ENCODE results near the gene SVOPL. TPM values are rescaled to one million over a fixed set of nuclear protein-coding genes. Genes with fewer than 3 reads are reported as not detected.

The SVOPL gene
- total RNA-seq, 1 donor from 2014 or later, result 1.1 TPM

DNA sequence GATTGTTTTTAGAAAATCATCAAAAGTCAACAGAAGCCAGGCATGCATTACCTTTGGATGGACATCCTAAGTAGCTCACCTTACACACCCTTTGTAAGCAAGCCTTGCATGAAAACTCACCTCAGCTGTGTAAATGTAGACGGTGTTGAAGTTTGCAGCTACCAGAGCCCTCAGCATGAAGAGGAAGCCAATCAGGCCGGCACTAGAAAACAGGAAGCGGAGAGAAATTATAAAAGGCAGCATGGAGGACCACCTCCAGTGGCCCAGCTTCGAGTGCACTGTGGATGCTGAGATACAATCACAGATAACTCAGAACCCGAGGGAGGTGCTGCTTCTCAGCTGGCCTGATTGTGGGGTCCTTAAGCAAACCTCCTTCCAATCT, 75.3 kb downstream of the SVOPL start:
- DNase-seq (ENCODE audit: low spot score in 2 of 2, unreplicated experiment in 2 of 2), result no peak
- no peaks in the 10 kb centered on the region for H3K36me3 Mint-ChIP-seq
- TF ChIP-seq, protein P1, sequence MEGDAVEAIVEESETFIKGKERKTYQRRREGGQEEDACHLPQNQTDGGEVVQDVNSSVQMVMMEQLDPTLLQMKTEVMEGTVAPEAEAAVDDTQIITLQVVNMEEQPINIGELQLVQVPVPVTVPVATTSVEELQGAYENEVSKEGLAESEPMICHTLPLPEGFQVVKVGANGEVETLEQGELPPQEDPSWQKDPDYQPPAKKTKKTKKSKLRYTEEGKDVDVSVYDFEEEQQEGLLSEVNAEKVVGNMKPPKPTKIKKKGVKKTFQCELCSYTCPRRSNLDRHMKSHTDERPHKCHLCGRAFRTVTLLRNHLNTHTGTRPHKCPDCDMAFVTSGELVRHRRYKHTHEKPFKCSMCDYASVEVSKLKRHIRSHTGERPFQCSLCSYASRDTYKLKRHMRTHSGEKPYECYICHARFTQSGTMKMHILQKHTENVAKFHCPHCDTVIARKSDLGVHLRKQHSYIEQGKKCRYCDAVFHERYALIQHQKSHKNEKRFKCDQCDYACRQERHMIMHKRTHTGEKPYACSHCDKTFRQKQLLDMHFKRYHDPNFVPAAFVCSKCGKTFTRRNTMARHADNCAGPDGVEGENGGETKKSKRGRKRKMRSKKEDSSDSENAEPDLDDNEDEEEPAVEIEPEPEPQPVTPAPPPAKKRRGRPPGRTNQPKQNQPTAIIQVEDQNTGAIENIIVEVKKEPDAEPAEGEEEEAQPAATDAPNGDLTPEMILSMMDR (IDR thresholded peaks at IDR 0.05; ENCODE audit: unreplicated experiment), result no peak
- no peaks in the 10 kb centered on the region for H3K27me3 Mint-ChIP-seq (ENCODE audit: low read depth)
- peaks cover 17% of the 10 kb centered on the region for H3K4me1 Mint-ChIP-seq
- H3K4me3 Mint-ChIP-seq, result no peak overlapping the region
- H3K27ac Mint-ChIP-seq, result peak overlapping the region; percentile 17
- no peaks in the 10 kb centered on the region for H3K9me3 Mint-ChIP-seq

DNA sequence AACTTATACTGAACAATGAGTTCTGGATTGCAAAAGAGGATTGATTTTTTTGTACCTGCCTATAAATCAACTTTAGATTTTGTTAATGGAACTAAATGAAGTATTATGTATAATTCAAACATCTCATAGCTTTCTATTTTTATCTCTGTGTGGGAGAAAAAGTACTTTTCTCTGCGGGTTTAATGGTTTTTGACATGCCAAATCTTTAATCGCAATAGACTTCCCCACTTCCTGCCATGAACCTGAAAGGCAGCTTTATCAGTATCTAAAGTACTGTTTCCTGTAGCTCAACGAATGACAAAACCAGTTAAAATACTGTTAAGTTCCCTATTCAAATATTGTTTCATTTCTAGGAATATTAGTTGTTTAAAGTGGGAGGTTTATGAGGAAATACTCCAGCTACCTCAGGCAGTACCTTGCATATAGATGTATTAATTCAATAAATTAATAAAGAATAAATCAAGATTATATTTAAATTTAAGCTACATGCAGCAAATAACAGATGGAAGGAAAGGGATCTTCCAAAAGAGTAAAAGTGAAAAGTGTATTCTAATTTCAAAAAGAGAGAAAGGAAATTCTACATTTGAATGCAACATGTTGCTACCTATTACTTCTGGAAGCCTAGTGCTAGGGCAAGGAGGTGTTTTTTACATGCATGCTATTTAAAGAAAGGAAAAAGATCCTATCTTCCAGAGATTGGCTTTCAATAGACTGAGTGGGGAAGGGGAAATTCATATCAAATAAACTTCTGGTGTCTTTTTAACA, 75.9 kb downstream of the SVOPL start:
- TF ChIP-seq, protein P1 (IDR thresholded peaks at IDR 0.05; ENCODE audit: unreplicated experiment), result no peak
- no peaks in the 10 kb centered on the region for H3K27me3 Mint-ChIP-seq (ENCODE audit: low read depth)

GRCh38 chr7:138622841-138623240, 78.3 kb downstream of the SVOPL start:
- no peak overlapping the region for H3K4me3 Mint-ChIP-seq
- H3K27ac Mint-ChIP-seq, result no peak overlapping the region
- no peaks in the 10 kb centered on the region for H3K9me3 Mint-ChIP-seq
- TF ChIP-seq, protein P1 (IDR thresholded peaks at IDR 0.05; ENCODE audit: unreplicated experiment), result no peak
- no peaks in the 10 kb centered on the region for H3K36me3 Mint-ChIP-seq
- no peaks in the 10 kb centered on the region for H3K27me3 Mint-ChIP-seq (ENCODE audit: low read depth)
- peaks cover 28% of the 10 kb centered on the region for H3K4me1 Mint-ChIP-seq
- DNase-seq (ENCODE audit: low spot score in 2 of 2, unreplicated experiment in 2 of 2), result no peak

More for the DNA sequence above, 75.9 kb downstream of the SVOPL start:
- Mint-ChIP-seq H3K9me3 (no peaks in the 10 kb centered on the region), H3K36me3 (no peaks in the 10 kb centered on the region), H3K4me1 (peaks cover 21% of the 10 kb centered on the region), H3K4me3 (no peak overlapping the region), H3K27ac (peak overlapping the region; percentile 17)
- no peak for DNase-seq (ENCODE audit: low spot score in 2 of 2, unreplicated experiment in 2 of 2)

DNA sequence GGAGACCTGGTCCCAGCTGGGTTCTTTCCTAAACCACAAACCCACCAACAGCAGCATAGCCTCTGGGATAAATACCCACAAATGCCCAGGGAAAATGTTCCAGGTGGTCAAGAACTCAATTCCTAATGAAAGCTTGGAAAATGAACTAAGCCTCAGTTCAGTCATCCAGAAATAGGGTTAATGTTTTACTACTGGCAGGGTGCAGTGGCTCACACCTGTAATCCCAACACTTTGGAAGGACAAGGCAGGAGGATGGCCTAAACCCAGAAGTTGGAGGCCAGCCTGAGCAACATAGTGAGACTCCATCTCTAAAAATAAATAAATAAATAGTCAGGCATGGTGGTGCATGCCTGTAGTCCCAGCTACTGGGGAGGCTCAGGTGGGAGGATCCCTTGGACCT, 82.2 kb downstream of the SVOPL start:
- no peaks in the 10 kb centered on the region for H3K36me3 Mint-ChIP-seq
- TF ChIP-seq, protein P1 (IDR thresholded peaks at IDR 0.05; ENCODE audit: unreplicated experiment), result no peak

DNA sequence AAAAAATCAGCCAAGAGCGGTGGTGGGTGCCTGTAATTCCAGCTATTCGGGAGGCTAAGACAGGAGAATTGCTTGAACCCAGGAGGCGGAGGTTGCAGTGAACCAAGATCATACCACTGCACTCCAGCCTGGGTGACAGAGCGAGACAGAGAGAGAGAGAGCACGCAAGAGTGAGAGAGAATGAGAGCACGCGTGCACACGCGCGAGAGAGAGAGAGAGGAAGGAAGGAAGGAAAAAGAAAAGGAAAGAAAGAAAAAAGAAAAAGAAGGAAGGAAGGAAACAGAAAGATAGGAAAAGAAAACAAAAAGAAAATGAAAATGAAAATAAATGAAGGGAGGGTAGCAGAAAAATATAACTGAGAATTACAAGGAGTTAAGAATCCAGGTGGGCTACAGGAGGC, 82.7 kb downstream of the SVOPL start:
- H3K36me3 Mint-ChIP-seq, result no peaks in the 10 kb centered on the region
- H3K27ac Mint-ChIP-seq, result peak overlapping the region; percentile 64
- no peaks in the 10 kb centered on the region for H3K27me3 Mint-ChIP-seq (ENCODE audit: low read depth)
- no peak for DNase-seq (ENCODE audit: low spot score in 2 of 2, unreplicated experiment in 2 of 2)
- H3K4me1 Mint-ChIP-seq, result peaks cover 21% of the 10 kb centered on the region
- no peak overlapping the region for H3K4me3 Mint-ChIP-seq
- H3K9me3 Mint-ChIP-seq, result no peaks in the 10 kb centered on the region
- TF ChIP-seq, protein P1 (IDR thresholded peaks at IDR 0.05; ENCODE audit: unreplicated experiment), result no peak

More for the DNA sequence above, 82.2 kb downstream of the SVOPL start:
- Mint-ChIP-seq H3K4me1 (peaks cover 17% of the 10 kb centered on the region), H3K27ac (no peak overlapping the region), H3K27me3 (ENCODE audit: low read depth) (no peaks in the 10 kb centered on the region), H3K4me3 (no peak overlapping the region), H3K9me3 (no peaks in the 10 kb centered on the region)
- DNase-seq (ENCODE audit: low spot score in 2 of 2, unreplicated experiment in 2 of 2), result no peak
